Activated CD4-positive, CD25-positive, alpha-beta regulatory T cell treated with anti-CD3 and anti-CD28 coated beads, Interleukin-2, amount 50 U/mL, for 24 hours (primary cell): ENCODE measurements around the gene MPV17.

Source experiments
- ATAC-seq, 2 donors: fragments of 150-1000 bp; cut with Tn5 transposase; one replicate each; pipeline ENCODE4 v1.10.0; 2021; ENCODE audit warnings: mild to moderate bottlenecking in 1 of 2, moderate library complexity in 1 of 2

MPV17 gene

GRCh38 chr2:27264253-27264752 is 58.6 kb downstream of the MPV17 start:
- peak; percentile 49 to 51 for ATAC-seq

GRCh38 chr2:27263287-27264252 is 59.3 kb downstream of the MPV17 start:
- no peak for ATAC-seq

GRCh38 chr2:27262379-27263286 is 60.3 kb downstream of the MPV17 start, which contains the start of gene SLC30A3:
TSS of gene SLC30A3 (minus strand) at chr2:27263047. CDS start at chr2:27262906, 141 bp downstream.
- peak; percentile 58 to 59 for ATAC-seq

- ATAC-seq, result no peak
Observed at GRCh38 chr2:27261926-27262298, 61.0 kb downstream of the MPV17 start.

GRCh38 chr2:27261241-27261925 is 61.5 kb downstream of the MPV17 start:
- no peak for ATAC-seq
